Keratinocyte (primary cell): ENCODE results near the gene HKDC1.

ENCODE experiments used
- EZH2 ChIP-seq: IDR thresholded peaks from one replicate; pipeline ENCODE4 v1.6.1; 2012; ENCODE audit warnings: inconsistent platforms, mild to moderate bottlenecking, low read length, moderate library complexity
- TF ChIP-seq, protein P1 (sequence below), 3 experiments: IDR thresholded peaks in 1 of 3; conservative IDR thresholded peaks in 1 of 3; optimal IDR thresholded peaks in 1 of 3; 2 replicates in 2 of 3; 3 replicates in 1 of 3; pipeline versions ENCODE3 to v1.5.1; 2011; ENCODE audit warnings: low read length in 3 of 3, mild to moderate bottlenecking in 3 of 3, moderate library complexity in 2 of 3, control low read depth in 1 of 3, inconsistent platforms in 1 of 3; ENCODE audit not compliant: insufficient read depth in 2 of 3; ENCODE audit errors: extremely low read depth in 1 of 3

GRCh38 chr10:69243817-69244216 is 23.7 kb downstream of the HKDC1 start:
- TF ChIP-seq, protein P1, sequence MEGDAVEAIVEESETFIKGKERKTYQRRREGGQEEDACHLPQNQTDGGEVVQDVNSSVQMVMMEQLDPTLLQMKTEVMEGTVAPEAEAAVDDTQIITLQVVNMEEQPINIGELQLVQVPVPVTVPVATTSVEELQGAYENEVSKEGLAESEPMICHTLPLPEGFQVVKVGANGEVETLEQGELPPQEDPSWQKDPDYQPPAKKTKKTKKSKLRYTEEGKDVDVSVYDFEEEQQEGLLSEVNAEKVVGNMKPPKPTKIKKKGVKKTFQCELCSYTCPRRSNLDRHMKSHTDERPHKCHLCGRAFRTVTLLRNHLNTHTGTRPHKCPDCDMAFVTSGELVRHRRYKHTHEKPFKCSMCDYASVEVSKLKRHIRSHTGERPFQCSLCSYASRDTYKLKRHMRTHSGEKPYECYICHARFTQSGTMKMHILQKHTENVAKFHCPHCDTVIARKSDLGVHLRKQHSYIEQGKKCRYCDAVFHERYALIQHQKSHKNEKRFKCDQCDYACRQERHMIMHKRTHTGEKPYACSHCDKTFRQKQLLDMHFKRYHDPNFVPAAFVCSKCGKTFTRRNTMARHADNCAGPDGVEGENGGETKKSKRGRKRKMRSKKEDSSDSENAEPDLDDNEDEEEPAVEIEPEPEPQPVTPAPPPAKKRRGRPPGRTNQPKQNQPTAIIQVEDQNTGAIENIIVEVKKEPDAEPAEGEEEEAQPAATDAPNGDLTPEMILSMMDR (optimal IDR thresholded peaks at IDR 0.05 in 1 of 3, IDR thresholded peaks at IDR 0.05 in 1 of 3, conservative IDR thresholded peaks at IDR 0.05 in 1 of 3; ENCODE audit: extremely low read depth in 1 of 3, insufficient read depth in 2 of 3, low read length in 3 of 3): no peak
- TF ChIP-seq EZH2: no peak
